AG04450 (cell line): ENCODE results near the gene PIWIL1. TPM values are rescaled to one million over a fixed set of nuclear protein-coding genes. Genes with fewer than 3 reads are reported as not detected.

Experiments
- CTCF ChIA-PET: fragments of 300-600, 350-600 bp; formaldehyde crosslinking; extraction: SDS; loops from one replicate; lab custom pipeline; 2022; ENCODE audit warnings: antibody characterized with exemption, inconsistent platforms; lab: Charles Lee
- POLR2A ChIA-PET: fragments of 350-600 bp; formaldehyde crosslinking; extraction: SDS; loops from one replicate; lab custom pipeline; 2021; ENCODE audit warnings: antibody characterized with exemption, inconsistent platforms; lab: Yijun Ruan, JAX
- DNase-seq: peaks from one replicate; pipeline ENCODE4 v3.0.0-alpha.2; 2011; ENCODE audit warnings: low read depth, low spot score
- H3K27ac ChIP-seq: one replicate; pipeline ENCODE4 v1.5.1; 2012; ENCODE audit warnings: low read depth, low read length, control low read depth
- H3K27me3 ChIP-seq: one replicate; pipeline ENCODE4 v1.6.0; 2012; ENCODE audit warnings: low read length; ENCODE audit not compliant: control insufficient read depth, insufficient read depth
- H3K4me3 ChIP-seq: 2 replicates; pipeline ENCODE4 v1.5.1; 2011; ENCODE audit warnings: mild to moderate bottlenecking, low read depth, low read length, control low read depth
- H3K9me3 ChIP-seq: 2 replicates; pipeline ENCODE4 v1.5.1; 2012; ENCODE audit warnings: low read length; ENCODE audit not compliant: control insufficient read depth, insufficient read depth
- polyA plus RNA-seq: library from polyadenylated mRNA; depleted of rRNA; stranded (reverse); fragments of >200 nt; gene quantifications from 2 replicates; pipeline ENCODE4 v1.2.3, GENCODE V29; 2011
- TF ChIP-seq, protein P1 (sequence below): IDR thresholded peaks from 2 replicates; pipeline ENCODE4 v1.5.1; 2011; ENCODE audit warnings: low read depth, low read length, control low read depth, inconsistent platforms

PIWIL1 gene
- polyA plus RNA-seq, 1 experiment, result not detected

DNA sequence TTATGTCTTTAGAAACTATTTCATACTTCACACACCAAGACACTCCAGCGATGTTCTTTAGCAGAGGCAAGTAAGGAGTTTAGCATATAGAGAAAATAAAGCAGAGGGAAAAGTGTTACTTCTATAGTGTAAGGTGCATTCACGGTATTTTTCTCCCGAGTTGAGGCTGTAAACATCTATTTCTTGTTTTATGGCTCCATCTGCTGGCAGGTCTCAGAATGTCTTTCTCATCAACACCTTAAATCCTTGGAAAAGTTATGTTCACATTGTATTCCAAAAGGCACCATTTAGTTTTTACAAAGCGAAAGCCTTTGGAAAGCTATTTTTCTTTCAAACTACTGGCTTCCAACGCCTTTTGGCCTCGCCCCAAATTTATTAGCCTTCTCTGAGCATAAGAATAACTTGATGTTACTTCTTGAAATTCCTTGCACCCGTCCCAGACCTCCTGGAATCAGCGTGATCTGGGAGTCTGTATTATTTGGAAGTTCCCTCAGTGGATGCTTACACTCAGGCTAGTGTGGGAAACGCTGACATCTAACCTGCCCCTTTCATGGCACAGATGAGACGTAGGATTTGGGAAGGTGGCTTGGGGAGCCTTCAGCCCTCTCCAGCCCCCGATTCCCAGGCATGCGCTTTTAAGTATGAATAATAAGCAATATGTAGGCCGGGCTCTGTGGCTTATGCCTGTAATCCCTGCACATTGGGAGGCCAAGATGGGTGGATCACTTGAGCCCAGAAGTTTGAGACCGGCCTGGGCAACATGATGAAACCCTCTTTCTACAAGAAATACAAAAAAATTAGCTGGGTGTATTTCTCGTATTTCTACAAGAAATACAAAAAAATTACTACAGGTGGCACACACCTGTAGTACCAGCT lies 1.9 kb upstream of the PIWIL1 start:
- ChIA-PET CTCF (no interaction called here), POLR2A (no interaction called here)
- TF ChIP-seq, protein P1, sequence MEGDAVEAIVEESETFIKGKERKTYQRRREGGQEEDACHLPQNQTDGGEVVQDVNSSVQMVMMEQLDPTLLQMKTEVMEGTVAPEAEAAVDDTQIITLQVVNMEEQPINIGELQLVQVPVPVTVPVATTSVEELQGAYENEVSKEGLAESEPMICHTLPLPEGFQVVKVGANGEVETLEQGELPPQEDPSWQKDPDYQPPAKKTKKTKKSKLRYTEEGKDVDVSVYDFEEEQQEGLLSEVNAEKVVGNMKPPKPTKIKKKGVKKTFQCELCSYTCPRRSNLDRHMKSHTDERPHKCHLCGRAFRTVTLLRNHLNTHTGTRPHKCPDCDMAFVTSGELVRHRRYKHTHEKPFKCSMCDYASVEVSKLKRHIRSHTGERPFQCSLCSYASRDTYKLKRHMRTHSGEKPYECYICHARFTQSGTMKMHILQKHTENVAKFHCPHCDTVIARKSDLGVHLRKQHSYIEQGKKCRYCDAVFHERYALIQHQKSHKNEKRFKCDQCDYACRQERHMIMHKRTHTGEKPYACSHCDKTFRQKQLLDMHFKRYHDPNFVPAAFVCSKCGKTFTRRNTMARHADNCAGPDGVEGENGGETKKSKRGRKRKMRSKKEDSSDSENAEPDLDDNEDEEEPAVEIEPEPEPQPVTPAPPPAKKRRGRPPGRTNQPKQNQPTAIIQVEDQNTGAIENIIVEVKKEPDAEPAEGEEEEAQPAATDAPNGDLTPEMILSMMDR, result peak; percentile 48
- DNase-seq, result no peak
- no peak overlapping the region for H3K27ac ChIP-seq
- no peaks in the 10 kb centered on the region for H3K27me3 ChIP-seq
- H3K4me3 ChIP-seq, result no peak overlapping the region
- H3K9me3 ChIP-seq, result peaks cover 60% of the 10 kb centered on the region

DNA sequence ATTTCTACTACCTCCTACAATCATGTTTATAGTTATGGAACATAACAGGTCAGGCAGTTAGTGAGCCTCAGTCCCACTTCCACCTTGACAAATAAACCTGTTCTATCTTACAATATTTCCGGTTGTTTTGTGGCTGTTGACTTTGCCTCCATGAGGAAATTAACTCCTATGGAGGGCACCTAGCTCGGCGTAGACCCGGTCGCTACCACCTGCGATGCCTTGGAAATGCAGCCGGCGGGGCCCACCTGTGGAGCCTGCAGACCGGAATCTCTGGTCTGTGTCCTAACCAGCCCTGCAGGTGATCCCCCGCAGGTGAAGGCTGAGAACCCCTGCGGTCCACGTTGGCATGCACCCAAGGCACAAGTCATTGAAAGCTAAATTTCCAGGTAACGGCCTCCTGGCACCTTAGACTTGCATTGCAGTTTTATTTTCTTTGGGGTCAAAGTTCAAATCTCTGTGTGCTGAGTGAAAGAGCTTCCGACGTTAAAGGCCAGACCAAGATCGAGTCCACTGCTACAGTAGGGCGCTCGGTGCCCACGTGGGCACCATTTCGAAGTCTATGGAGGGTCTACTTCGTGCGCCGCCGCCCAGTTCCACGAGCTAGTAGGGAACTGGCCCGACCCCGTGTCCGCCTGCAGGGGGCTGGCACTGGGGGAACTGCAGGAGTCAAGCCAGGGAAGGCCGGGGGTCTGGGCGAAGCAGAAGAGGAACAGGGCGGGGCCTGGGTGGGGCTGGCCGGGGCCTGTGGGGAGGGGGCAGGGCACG lies 782 bp upstream of the PIWIL1 start:
- H3K4me3 ChIP-seq, result no peak overlapping the region
- POLR2A ChIA-PET, result no interaction called here
- TF ChIP-seq, protein P1, result no peak
- no peak overlapping the region for H3K27ac ChIP-seq
- no peak for DNase-seq
- H3K9me3 ChIP-seq, result peaks cover 49% of the 10 kb centered on the region
- no peaks in the 10 kb centered on the region for H3K27me3 ChIP-seq
- CTCF ChIA-PET, result no interaction called here

DNA sequence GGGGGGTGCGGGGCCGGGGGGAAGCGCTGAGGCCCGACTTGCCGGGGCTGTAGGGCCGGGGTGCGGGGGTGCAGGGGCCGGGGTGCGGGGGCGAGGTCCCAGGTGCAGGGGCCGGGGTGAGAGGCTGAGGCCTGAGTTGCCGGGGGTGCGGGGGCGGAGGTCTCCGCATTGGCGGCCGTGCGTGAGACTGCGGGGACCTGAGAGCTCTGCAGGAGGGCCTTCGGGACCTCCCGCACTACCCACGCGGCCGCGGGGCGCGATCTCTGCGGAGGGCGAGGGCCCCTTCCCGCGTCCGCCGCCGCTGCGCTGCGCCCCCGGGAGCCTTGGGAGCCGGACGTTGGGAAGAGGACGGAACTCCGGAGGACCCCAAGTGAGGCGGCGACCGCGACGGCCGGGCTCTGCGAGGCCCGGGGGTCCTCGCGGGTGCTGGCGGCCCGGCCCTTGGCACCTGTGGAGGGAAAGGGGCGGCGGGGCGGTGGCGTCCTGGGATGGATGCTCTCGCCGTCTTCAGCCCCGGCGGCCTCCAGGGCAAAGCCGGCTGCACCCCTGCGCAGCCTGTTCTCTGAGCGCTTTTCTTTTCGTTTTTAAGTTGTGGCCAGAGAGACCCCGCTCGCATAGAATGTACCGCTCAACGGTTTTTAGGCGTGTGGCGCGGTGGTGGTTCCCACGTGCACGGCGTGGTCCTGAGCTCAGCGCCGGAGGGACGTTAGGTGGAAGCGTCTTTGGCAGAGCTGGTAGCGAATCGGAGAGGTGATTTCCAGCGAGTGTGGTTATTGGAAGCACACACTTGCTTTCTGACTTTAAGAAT lies 1.3 kb downstream of the PIWIL1 start:
- H3K27ac ChIP-seq, result no peak overlapping the region
- ChIA-PET CTCF (no interaction called here), POLR2A (no interaction called here)
- TF ChIP-seq, protein P1, result no peak
- no peaks in the 10 kb centered on the region for H3K27me3 ChIP-seq
- no peak for DNase-seq
- H3K9me3 ChIP-seq, result peaks cover 43% of the 10 kb centered on the region
- no peak overlapping the region for H3K4me3 ChIP-seq

DNA sequence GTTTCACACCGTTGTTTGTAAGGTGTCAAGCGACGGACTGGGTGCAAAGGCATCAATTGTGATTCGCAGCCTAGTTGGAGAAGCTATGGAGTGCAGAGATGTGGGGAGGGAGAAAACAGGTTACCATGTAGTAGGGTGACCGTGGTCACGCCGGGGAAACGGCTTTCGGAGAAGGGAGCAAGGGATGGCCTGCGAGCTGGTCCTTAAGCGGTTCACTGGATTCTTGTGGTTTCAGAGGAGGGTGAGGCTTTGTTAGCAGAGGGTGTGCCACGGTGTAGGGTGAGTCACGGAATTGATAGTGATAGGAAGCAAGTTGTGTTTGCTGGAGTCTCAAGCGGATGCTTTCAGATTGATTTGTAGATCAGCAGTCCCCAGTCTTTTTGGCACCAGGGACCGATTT lies 2.3 kb downstream of the PIWIL1 start:
- no peak overlapping the region for H3K27ac ChIP-seq
- POLR2A ChIA-PET, result no interaction called here
- TF ChIP-seq, protein P1, result no peak
- DNase-seq, result no peak
- no peaks in the 10 kb centered on the region for H3K27me3 ChIP-seq
- H3K9me3 ChIP-seq, result peaks cover 38% of the 10 kb centered on the region
- CTCF ChIA-PET, result no interaction called here
- no peak overlapping the region for H3K4me3 ChIP-seq
